Measurements from ENCODE around the gene SHOC2.

GRCh38 chr10:110915035-110915434, 4.4 kb upstream of the SHOC2 start:
- TF ChIP-seq, protein P1, sequence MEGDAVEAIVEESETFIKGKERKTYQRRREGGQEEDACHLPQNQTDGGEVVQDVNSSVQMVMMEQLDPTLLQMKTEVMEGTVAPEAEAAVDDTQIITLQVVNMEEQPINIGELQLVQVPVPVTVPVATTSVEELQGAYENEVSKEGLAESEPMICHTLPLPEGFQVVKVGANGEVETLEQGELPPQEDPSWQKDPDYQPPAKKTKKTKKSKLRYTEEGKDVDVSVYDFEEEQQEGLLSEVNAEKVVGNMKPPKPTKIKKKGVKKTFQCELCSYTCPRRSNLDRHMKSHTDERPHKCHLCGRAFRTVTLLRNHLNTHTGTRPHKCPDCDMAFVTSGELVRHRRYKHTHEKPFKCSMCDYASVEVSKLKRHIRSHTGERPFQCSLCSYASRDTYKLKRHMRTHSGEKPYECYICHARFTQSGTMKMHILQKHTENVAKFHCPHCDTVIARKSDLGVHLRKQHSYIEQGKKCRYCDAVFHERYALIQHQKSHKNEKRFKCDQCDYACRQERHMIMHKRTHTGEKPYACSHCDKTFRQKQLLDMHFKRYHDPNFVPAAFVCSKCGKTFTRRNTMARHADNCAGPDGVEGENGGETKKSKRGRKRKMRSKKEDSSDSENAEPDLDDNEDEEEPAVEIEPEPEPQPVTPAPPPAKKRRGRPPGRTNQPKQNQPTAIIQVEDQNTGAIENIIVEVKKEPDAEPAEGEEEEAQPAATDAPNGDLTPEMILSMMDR (IDR thresholded peaks at IDR 0.05): no peak
- TF ChIP-seq EZH2phosphoT487 (IDR thresholded peaks at IDR 0.05; ENCODE audit: borderline replicate concordance, low read depth): no peak
- no peak for TF ChIP-seq JUND (IDR thresholded peaks at IDR 0.05)
- TF ChIP-seq CHD2 (IDR thresholded peaks at IDR 0.05; ENCODE audit: low read length, partially characterized antibody): no peak
- no peak for TF ChIP-seq FOXM1 (IDR thresholded peaks at IDR 0.05; ENCODE audit: low read depth)
- no peak for TF ChIP-seq TAF1 (IDR thresholded peaks at IDR 0.05; ENCODE audit: borderline replicate concordance, low read depth, low read length)

All from SK-N-SH (cell line).